NCI-H2029 (cell line): ENCODE data around the gene SEL1L3.
A peak's percentile ranks its signal among the peaks of the same experiment; 100 is the strongest.

ENCODE experiments used
- DNase-seq: peaks from one replicate; lab custom pipeline; 2025; lab: John Stamatoyannopoulos, UW

Gene SEL1L3

GRCh38 chr4:25792200-25792791 lies 70.5 kb downstream of the SEL1L3 start:
- peak; percentile 66 for DNase-seq

- no peak for DNase-seq
Observed at GRCh38 chr4:25790024-25790423, 72.8 kb downstream of the SEL1L3 start.

GRCh38 chr4:25788703-25789238 lies 74.0 kb downstream of the SEL1L3 start:
- no peak for DNase-seq

- DNase-seq, result no peak
Observed at GRCh38 chr4:25786497-25787065, 76.2 kb downstream of the SEL1L3 start.

GRCh38 chr4:25783943-25784342 lies 78.8 kb downstream of the SEL1L3 start:
- no peak for DNase-seq

- DNase-seq, result no peak
Observed at GRCh38 chr4:25783126-25783525, 79.7 kb downstream of the SEL1L3 start.

- DNase-seq, result no peak
Observed at GRCh38 chr4:25782482-25782881, 80.3 kb downstream of the SEL1L3 start.

- DNase-seq, result no peak
Observed at GRCh38 chr4:25779021-25779420, 83.8 kb downstream of the SEL1L3 start.

GRCh38 chr4:25776795-25777194 lies 86.0 kb downstream of the SEL1L3 start:
- DNase-seq, result no peak

GRCh38 chr4:25775166-25775565 lies 87.6 kb downstream of the SEL1L3 start:
- no peak for DNase-seq

- DNase-seq, result no peak
Observed at GRCh38 chr4:25773358-25773757, 89.4 kb downstream of the SEL1L3 start.

GRCh38 chr4:25771672-25772071 lies 91.1 kb downstream of the SEL1L3 start:
- no peak for DNase-seq

GRCh38 chr4:25770847-25771246 lies 91.9 kb downstream of the SEL1L3 start:
- no peak for DNase-seq

GRCh38 chr4:25769251-25769650 lies 93.5 kb downstream of the SEL1L3 start:
- no peak for DNase-seq

- DNase-seq, result peak; percentile 9
Observed at GRCh38 chr4:25767877-25768725, 94.7 kb downstream of the SEL1L3 start.

GRCh38 chr4:25760518-25761157 lies 102.2 kb downstream of the SEL1L3 start:
- no peak for DNase-seq

GRCh38 chr4:25760048-25760447 lies 102.7 kb downstream of the SEL1L3 start:
- DNase-seq, result no peak

GRCh38 chr4:25759101-25759500 lies 103.7 kb downstream of the SEL1L3 start:
- no peak for DNase-seq

- no peak for DNase-seq
Observed at GRCh38 chr4:25757452-25757851, 105.3 kb downstream of the SEL1L3 start.

GRCh38 chr4:25756503-25756902 lies 106.3 kb downstream of the SEL1L3 start:
- DNase-seq, result peak; percentile 58

- no peak for DNase-seq
Observed at GRCh38 chr4:25755911-25756310, 106.9 kb downstream of the SEL1L3 start.

- DNase-seq, result no peak
Observed at GRCh38 chr4:25753239-25753638, 109.5 kb downstream of the SEL1L3 start.
